Measurements from ENCODE around the gene TP53INP2.

DNA sequence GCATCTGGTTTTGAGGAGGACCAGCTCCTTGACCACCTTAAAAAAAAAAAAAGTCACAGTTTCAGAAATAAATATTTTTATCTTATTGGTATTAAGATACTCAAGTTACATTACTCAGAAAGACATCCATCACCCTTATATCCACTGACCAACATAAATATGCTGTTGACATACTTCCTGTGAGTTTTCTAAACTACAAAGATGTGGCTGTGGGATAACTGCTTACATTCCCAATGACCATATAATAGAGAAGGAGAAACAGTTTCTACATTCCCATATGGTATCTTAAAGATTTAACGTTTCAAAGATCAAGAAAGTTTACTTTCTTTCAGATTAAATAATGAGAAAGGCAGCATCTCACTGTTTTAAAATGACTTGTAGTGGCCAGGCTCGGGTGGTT lies 46.3 kb downstream of the TP53INP2 start:
- TF ChIP-seq EZH2 (IDR thresholded peaks at IDR 0.05) = no peak
- TF ChIP-seq POLR2AphosphoS5 (IDR thresholded peaks at IDR 0.05; ENCODE audit: borderline replicate concordance, low read depth, low read length) = no peak
- no peak for TF ChIP-seq FOXP2 (optimal IDR thresholded peaks at IDR 0.05; ENCODE audit: control extremely low read depth, extremely low read length, insufficient read depth)
